ENCODE results near the gene YOD1. TPM values are rescaled to one million over a fixed set of nuclear protein-coding genes. Genes with fewer than 3 reads are reported as not detected.

YOD1 gene
- polyA plus RNA-seq, 1 donor (not counting 4 experiments of a cell fraction or from before 2014, with no cell fraction given), result 5.2 TPM

DNA sequence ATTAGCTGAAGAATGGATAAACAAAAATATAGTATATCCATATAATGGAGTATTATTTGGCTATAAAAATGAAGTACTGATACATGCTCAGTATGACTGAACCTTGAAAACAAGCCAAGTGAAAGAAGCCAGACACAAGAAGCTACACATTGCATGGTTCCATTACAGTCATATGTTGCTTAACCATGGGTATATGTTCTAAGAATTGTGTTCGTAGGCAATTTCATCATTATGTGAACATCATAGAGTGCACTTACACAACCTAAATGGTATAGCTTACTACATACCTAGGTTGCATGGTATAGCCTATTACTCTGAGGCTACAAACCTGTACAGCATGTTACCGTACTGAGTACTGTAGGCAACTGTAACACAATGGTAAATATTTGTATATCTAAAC, 52.2 kb downstream of the YOD1 start:
- dilution Hi-C loops (cut with MboI; ENCODE audit: extremely low pct_ligation_motif_present, low sequenced_read_pairs), result loop anchor here (25.0 kb wide), 1 partner anchor 237 kb away; the partner anchor contains the start of genes IL10 and IL19
- H3K36me3 ChIP-seq (ENCODE audit: control insufficient read depth in 2 of 2, extremely low read depth in 1 of 2, insufficient read depth in 2 of 2, low read length in 2 of 2), result no peaks in the 10 kb centered on the region
- H3K79me2 ChIP-seq (ENCODE audit: control insufficient read depth, insufficient read depth, low read length), result no peaks in the 10 kb centered on the region
- H3K4me3 ChIP-seq (ENCODE audit: control insufficient read depth in 2 of 3, extremely low read depth in 1 of 3, insufficient read depth in 2 of 3, low read depth in 1 of 3, low read length in 3 of 3), result no peak overlapping the region
- H3K27me3 ChIP-seq (ENCODE audit: control insufficient read depth, extremely low read depth, insufficient read depth, low read length), result no peaks in the 10 kb centered on the region
- H4K20me1 ChIP-seq (ENCODE audit: control insufficient read depth, extremely low read depth, insufficient read depth, low read length), result no peaks in the 10 kb centered on the region
- TF ChIP-seq CTCF (optimal IDR thresholded peaks at IDR 0.05 in 1 of 3, IDR thresholded peaks at IDR 0.05 in 1 of 3, conservative IDR thresholded peaks at IDR 0.05 in 1 of 3; ENCODE audit: extremely low read depth in 1 of 3, insufficient read depth in 2 of 3, low read length in 3 of 3), result no peak
- no peak for TF ChIP-seq EZH2 (IDR thresholded peaks at IDR 0.05; ENCODE audit: low read length)
- peaks cover 29% of the 10 kb centered on the region for H3K4me1 ChIP-seq (ENCODE audit: control insufficient read depth, extremely low read depth, insufficient read depth, low read length)
- H3K9me3 ChIP-seq (ENCODE audit: control insufficient read depth, low read depth, low read length), result no peaks in the 10 kb centered on the region
- H2AFZ ChIP-seq (ENCODE audit: control insufficient read depth, low read length), result no peak overlapping the region
- no peak for FAIRE-seq
- no peak overlapping the region for H3K27ac ChIP-seq (ENCODE audit: control insufficient read depth, insufficient read depth, low read length)
- no peak for DNase-seq (ENCODE audit: low read depth, low spot score)
- no peaks in the 10 kb centered on the region for H3K9me1 ChIP-seq (ENCODE audit: control insufficient read depth, extremely low read depth, insufficient read depth, low read length)
- H3K4me2 ChIP-seq (ENCODE audit: control insufficient read depth, extremely low read depth, insufficient read depth, low read depth, low read length), result no peak overlapping the region
- no peak overlapping the region for H3K9ac ChIP-seq (ENCODE audit: control insufficient read depth, extremely low read depth, insufficient read depth, low read length)

Other genes with a start within 250 kb of the YOD1 start
- 0.67 to 5.6 TPM (median 4.7 TPM) in 3 replicates for gene IL20, start 185.6 kb downstream of the YOD1 start, polyA plus RNA-seq
- 2.1 to 3.1 TPM (median 2.3 TPM) in 3 replicates for gene IL24, start 153.8 kb downstream of the YOD1 start, polyA plus RNA-seq
- gene FCMR, start 129.3 kb downstream of the YOD1 start, polyA plus RNA-seq, result 1.8 to 8.1 TPM (median 1.8 TPM) in 3 replicates
- 0.01 TPM in 1 of 3 replicates, not detected in the others for gene PIGR, start 104.7 kb downstream of the YOD1 start, polyA plus RNA-seq
- not detected in 3 replicates for gene FCAMR, start 80.7 kb downstream of the YOD1 start, polyA plus RNA-seq
- 38.8 to 69.2 TPM (median 65.3 TPM) in 3 replicates for gene C1orf116, start 18.5 kb downstream of the YOD1 start, polyA plus RNA-seq
- gene PFKFB2, start 2.1 kb upstream of the YOD1 start, polyA plus RNA-seq, result 8.7 to 13.9 TPM (median 12.2 TPM) in 3 replicates
- not detected in 3 replicates for gene C4BPB, start 37.7 kb upstream of the YOD1 start, polyA plus RNA-seq
- not detected in 3 replicates for gene C4BPA, start 53.0 kb upstream of the YOD1 start, polyA plus RNA-seq

All from keratinocyte (primary cell).